ENCODE data around the gene NR6A1.

NR6A1 gene

DNA sequence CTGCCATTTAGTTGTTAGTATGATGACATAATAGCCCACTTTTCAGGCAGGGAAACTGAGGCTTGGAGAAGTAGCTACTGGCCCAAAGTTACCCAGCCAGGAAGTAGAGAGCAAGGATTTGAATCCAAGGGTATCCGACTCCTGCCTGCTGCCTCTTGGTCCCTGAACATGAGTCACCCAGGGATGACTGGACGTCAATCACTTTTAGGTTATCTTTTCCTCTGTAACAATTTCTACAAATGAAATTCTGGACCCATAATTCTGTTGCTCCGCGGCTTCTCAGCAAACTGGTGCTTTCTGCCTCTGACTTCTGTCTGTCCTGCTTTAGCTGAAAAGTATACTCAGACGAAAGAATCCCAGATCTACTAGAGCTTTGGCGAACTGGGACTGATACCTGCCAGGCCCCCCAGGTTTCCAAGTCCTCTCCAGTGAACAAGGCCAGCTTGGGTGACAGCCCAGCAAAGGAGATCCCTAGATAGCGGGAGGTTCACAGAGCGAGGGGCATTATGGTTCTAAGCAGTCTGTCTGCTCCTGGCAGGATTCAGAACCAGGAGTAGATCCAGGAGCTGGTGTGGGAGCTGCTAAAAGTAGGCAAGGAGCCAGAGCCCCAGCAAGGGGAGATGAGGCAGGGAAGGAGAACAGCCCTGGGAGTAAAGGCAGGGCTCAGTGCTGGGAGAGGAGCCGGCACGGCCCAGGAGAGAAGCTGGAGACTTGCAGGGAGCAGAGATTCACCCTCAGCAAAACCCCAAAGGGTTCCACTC, 26.4 kb upstream of the NR6A1 start:
- no peak for DNase-seq (ENCODE audit: low read depth in 2 of 3, low spot score in 2 of 3)

DNA sequence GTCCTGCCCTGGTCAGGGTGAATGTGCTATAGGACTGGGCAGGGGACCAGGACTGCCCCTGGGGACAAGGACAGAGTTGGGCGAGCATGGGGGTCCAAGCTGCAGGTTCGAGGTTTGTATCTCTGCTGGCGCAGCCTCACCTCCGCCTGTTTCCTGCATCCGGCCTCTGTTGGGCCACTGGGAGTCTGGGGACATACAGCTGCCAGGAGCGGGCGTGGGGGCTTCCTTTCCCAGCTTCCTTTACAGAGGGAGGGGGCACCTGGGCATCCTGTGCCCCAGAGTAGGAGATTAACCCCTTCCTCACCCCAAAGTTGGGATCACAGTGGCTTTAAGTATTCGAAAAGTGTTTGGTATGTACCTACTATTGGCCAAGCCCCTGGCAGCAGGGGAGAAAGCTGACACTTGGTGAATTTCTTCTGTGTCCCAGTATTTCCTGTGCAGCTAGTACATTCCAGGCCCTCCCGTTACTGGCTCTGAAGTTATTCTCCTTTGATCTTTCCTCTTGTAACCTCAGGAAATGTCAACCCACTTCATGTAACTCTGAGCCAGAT, 24.8 kb upstream of the NR6A1 start:
- DNase-seq (ENCODE audit: low read depth in 2 of 3, low spot score in 2 of 3), result no peak

DNA sequence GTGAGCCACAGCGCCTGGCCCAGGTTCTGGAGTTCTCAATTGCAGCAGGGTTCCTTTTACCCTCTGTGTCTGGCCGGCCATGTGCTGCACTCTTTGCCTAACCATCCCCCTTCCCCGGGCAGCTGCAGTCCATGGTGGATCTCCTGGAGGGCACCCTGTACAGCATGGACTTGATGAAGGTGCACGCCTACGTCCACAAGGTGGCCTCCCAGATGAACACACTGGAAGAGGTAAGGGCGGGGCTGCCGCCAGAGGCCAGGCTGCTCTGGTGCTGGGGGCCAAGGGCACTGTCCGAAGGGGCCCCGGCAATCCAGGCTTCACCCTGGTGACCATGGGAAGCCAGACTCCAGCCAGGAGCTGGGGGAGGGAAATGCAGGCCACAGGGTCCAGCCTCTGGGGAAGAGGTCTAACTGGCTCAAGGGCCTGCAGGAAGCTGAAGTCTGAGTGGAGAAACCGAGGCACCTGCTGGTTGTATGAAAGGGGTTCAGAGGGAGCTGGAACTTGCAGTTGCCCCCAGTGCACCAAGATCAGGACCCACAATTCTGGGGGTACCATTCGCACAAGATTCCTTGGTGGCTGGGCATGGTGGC, 23.9 kb upstream of the NR6A1 start:
- no peak for DNase-seq (ENCODE audit: low read depth in 2 of 3, low spot score in 2 of 3)

DNA sequence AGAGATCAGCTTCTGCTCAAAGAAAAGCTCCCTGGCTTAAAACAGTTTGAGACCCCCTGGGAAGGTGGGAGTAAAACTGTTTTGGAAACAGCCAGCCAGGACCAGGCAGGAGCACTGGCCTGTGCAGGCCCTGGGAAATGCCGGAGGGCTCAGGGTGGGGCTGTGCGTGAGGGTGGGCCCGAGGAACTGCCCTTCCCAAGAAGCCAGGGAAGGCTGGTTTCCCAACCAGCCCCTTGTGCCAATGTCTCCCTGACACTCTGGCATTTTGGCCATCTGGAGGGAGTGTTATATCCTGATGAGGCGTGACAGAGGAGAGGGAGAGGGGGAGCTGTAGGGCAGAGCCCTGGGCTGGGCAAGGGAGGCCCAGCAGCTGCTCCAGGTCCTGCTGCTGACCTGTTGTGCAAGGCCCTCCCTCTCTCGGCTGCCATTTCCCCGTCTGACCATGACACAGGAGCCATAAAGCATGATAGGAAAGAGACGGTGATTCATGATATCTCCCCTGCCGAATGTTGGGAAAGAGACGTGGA, 22.0 kb upstream of the NR6A1 start:
- no peak for DNase-seq (ENCODE audit: low read depth in 2 of 3, low spot score in 2 of 3)

DNA sequence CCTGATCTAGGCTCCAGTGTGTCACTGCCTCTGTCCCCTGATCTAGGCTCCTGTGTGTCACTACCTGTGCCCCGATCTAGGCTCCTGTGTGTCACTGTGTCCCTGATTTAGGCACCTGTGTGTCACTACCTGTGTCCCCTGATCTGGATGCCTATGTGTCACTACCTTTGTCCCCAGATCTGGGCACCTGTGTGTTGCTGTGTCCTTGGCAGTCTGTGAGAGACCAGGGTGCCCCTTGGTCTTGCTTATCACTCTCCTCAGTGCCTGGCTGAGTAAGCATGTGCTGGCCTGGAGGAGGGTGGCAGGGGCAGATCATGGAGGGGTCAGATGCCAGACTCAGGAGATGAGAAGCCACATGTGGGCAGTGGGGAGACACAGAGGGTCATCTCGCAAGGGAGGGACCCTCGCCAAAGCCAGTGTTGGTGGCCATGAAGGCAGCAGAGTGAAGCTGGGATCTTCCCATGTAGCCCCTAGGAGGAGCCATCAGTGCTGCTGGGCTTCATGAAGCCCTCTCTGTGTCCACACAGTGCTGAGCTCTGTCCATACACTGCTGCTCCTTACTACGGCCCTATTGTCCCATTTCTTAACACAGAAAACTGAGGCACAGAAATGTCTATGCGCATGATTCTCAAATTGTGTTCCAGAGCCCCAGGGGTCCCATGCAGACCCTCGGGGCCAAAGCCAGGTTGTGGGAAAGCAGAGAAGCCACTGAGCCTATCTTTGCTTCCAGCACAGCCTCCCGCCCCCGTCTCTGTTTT, 21.3 kb upstream of the NR6A1 start:
- DNase-seq (ENCODE audit: low read depth in 2 of 3, low spot score in 2 of 3), result no peak

DNA sequence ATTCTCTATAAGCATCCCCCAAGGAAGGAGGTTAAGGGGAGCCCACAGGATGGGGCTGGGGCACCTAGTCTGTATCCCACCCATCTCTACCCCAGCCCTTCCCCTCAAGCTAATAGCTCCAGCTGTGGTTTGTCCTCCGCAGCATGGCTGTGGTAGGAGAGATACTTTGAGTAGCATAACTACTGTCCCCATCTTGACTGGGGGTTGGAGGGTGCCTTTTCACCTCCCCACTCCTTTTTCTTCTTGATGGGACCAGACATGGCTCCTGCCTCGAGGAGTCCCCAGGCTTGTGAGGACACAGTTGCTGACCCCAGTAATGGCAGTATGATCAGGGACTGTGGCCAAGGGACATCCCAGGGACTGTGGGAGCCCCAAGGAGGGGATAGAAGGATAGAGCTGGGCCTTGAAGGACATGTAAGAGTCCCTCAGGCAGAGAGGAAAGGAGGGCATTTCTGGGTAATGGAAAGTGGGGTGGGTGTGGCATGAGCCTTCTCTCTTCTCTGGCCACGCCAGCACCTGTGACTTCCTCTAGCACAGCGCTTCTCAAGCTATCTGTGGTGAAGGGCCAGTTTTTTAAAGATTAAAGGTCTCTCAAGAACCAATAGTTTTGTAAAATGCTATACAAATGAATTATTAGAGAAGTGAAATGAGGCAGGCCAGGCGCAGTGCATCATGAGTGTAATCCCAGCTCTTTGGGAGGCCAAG, 19.8 kb upstream of the NR6A1 start:
- no peak for DNase-seq (ENCODE audit: low read depth in 2 of 3, low spot score in 2 of 3)

DNA sequence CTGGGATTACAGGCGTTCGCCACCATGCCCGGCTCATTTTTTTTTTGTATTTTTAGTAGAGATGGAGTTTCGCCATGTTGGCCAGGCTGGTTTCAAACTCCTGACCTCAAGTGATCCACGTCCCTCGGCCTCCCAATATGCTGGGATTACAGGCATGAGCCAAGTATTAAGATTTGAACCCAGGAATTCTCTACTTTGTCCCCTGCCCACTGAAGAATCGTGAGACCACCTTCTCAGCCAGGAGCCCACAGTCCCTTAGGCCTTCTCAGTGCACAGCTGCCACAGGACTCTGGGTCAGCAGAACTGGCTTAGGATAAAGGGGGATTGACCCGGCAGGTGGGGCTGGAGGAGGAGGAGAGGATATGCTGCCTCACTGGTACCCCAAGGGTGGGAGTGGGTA, 19.2 kb upstream of the NR6A1 start:
- DNase-seq (ENCODE audit: low read depth in 2 of 3, low spot score in 2 of 3), result no peak

DNA sequence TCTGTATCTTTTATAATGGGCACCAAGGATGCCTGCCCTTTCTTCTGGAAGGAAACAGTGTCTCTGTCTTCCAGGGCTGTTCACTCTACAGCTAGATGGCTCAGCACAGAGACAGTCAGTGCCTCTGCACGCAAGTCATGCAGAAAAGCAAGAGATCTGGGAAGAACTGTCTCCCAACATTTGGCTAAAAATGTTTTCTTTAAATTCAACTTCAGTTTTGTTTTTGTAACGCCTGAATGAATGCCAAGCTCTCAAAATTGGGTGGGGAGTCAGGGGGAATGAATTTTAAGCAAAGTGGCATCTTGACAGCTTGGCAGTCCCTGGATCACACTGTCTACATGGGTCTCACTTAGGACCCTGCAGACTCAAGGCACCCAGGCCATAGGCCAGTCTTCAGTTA, 18.4 kb upstream of the NR6A1 start:
- DNase-seq (ENCODE audit: low read depth in 2 of 3, low spot score in 2 of 3), result no peak

DNA sequence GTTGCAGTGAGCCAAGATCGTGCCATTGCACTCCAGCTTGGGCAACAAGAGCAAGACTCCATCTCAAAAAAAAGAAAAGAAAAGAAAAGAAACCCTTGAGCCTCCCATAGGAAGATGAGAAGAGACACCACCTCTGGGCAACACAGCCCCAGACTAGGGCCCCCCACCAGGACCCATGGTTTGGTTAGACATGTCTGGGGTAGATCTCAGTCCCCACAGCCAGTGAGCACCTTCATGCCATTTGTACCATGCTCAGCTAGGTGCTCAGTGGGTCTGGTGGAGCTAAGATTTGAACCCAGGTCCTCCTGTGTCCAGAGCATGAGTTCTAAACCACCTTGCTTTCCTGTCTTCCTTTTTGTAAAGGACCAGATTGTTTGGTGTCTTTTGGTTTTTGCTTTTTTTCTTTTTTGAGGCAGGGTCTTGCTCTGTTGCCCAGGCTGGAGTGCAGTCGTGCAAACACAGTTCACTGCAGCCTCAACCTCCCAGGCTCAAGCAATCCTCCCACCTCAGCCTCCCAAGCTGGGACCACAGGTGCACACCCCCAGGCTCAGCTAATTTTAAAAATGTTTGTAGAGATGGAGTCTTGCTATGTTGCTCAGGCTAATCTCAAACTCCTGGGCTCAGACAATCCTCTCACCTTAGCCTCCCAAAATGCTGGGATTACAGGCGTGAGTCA, 17.6 kb upstream of the NR6A1 start:
- DNase-seq (ENCODE audit: low read depth in 2 of 3, low spot score in 2 of 3), result no peak

DNA sequence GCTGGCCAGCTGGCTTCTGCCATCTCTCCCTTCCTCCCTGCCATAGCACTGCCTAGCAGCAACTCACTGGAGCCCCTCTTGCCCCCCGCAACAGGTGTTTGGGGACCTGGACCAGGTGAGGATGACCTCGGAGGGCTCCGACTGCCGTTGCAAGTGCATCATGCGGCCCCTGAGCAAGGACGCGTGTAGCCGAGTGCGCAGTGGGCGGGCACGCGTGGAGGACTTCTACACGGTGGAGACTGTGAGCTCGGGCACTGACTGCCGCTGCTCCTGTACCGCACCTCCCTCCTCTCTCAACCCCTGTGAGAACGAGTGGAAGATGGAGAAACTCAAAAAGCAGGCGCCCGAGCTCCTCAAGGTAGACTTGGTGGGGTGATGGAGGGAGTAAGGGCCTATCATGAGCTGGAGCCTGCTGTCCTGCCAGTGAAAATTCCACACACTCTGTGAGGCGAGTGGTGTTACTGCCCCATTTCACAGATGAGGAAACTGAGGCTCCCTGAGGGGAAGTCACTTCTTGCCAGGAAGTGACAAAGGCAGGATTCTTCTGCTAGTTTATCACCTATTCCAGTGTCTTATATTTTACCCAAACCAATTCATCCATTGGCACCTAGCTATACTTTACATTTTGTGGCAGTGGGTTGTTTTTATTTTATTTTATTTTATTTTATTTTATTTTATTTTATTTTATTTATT, 15.9 kb upstream of the NR6A1 start:
- DNase-seq (ENCODE audit: low read depth in 2 of 3, low spot score in 2 of 3), result no peak

DNA sequence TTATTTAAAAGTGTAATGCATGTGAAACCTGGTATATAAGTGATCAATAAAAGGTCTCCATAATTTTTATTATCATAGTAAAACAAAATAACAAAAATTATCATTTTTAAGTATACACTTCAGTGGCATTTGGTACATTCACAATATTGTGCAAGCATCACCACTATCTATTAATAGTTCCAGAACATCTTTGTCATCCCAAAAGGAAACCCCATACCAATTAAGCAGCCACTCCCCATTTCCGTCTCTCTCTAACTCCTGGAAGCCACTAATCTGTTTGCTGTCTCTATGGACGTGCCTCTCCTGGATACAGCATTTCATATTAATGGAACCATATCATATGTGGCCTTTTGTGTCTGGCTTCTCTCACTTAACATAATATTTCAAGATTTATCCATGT, 13.4 kb upstream of the NR6A1 start:
- no peak for DNase-seq (ENCODE audit: low read depth in 2 of 3, low spot score in 2 of 3)

DNA sequence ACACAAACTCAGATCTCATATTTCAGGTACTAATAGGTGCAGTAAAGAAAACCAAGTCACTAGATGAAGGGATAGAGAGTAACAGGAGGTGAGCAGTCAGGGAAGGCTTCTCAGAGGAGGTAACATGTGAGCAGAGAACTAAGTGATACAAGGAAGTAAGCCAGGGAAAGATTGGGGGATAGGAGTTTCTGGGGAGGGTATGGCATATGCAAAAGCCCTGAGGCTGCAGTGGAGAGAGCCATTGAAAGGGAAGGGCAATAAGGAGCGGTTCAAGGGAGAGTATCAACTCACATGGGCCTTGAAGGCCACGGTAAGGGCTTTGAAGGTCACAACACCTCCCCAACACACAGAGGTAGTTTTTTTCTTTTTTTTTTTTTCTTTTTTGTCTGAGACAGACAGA, 12.7 kb upstream of the NR6A1 start:
- DNase-seq (ENCODE audit: low read depth in 2 of 3, low spot score in 2 of 3), result no peak

DNA sequence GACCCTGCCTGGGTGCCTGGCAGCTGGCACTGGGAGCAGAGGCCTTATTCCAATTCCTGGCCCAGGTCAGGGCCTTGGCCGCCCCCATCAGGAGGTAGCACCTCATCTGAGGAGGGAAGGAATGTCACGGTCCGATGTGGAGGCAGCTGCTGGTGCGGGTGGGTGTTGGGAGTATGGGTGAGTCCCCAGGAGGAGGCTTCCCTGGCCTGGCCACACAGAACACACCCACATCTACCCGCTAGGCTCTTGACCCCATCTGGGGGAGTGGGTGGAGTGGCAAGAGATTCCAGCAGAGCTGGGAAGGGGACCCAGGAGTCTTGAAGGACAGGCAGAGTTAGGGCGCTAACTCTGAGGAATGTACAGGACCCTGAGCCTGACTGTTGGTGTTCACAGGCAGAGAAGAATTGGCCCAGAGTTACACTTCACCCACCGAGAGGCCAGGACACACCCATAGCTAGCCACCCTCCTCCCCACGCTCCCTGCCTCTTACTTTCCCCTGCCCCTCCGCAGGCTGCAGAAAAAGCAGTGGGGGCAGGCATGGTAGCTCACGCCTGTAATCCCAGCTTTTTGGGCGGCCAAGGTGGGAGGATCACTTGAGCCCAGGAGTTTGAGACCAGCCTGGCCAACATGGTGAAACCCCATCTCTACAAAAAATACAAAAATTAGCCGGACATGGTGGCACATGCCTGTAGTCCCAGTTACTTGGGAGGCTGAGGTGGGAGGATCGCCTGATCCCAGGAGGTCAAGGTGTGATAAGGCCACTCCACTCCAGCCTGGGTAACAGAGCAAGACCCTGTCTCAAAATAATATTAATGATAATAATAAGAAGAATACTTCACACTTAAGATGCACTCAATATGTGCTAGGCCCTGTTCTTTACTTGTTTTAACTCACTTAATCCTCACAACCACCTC, 11.8 kb upstream of the NR6A1 start:
- DNase-seq (ENCODE audit: low read depth in 2 of 3, low spot score in 2 of 3), result no peak

DNA sequence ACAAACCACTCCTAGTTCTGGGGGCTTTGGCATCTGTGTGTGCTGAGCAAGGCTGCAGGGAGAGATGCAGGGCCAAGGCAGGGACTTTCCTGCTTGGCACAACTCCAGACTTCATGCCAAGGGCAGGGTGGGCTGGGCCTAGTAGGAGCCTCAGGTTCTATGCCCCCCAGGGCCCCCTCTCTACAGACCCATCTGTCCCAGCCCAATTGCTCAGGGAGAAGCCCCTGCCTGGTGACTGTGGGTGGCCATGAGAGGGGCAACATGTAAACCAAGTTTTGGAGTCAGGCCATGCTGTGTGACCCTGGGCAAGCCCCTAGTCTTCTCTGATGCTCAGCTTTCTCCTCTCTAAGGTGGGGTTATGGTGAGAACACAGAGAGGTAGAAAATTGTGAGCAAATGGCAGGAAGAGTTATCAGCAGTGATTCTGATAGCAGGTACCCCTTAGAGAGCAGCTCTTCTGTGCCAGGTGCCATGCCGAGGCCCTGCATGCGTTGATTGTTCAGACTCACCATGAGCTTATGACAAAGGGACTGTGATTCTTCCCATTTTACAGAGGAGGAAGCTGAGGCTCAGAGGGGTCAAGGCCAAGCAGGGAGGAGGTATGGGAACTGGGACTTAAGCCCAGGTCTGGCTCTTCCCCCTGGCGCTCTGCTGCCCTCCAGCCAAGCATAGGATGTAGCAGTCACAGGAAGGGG, 11.0 kb upstream of the NR6A1 start:
- DNase-seq (ENCODE audit: low read depth in 2 of 3, low spot score in 2 of 3), result no peak

DNA sequence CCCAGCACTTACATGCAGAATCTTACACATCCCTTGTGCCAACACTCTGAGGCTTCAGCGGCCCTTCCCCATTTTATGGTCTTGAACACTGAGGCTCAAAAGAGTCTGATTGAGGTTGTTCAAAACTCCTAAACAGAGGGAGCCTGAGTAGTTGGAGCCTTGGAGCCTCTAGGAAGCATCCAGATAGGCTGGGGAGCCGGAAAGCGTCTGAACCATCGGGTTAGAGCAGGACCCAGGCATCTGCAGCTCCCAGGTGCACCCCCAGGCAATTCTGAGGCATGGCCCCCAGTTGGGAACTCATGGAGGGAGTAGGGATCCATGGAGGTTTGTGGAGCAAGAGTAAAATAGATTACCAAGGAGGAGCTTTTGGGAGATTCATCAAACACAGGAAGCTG, 9.6 kb upstream of the NR6A1 start:
- no peak for DNase-seq (ENCODE audit: low read depth in 2 of 3, low spot score in 2 of 3)

DNA sequence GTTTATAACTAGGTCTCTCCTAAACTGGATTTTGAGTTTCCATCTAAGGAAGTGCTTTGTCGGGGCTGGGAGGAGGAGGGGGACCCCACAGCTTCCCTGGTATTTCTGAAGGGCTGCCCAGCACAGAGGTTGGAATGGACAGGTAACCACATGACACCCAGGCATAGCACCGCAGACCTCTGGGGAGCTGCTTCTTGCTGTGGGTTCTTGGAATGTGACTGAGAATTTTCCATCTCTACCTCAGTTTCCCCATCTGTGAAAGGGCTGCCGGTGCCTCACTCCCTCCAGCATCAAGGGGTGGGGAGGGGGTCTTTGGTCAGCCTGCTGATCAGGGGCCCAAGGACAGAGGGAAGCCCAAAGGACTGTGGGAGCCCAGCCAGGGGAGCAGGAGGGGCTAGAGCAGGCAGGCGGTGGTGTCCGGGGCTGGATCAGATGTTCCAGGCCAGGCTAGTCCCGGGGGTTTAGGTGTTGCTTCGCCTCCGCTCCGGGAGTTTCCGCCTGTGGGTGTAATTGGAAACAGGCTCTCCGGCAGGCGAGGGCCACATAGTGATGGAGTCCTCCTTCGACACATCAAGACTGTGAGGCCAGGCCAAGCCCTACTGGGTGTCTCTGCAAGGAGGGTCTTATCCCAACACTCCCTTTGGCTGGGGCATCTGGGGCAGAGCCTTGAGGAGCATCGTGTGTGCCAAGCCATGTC, 9.1 kb upstream of the NR6A1 start:
- no peak for DNase-seq (ENCODE audit: low read depth in 2 of 3, low spot score in 2 of 3)

DNA sequence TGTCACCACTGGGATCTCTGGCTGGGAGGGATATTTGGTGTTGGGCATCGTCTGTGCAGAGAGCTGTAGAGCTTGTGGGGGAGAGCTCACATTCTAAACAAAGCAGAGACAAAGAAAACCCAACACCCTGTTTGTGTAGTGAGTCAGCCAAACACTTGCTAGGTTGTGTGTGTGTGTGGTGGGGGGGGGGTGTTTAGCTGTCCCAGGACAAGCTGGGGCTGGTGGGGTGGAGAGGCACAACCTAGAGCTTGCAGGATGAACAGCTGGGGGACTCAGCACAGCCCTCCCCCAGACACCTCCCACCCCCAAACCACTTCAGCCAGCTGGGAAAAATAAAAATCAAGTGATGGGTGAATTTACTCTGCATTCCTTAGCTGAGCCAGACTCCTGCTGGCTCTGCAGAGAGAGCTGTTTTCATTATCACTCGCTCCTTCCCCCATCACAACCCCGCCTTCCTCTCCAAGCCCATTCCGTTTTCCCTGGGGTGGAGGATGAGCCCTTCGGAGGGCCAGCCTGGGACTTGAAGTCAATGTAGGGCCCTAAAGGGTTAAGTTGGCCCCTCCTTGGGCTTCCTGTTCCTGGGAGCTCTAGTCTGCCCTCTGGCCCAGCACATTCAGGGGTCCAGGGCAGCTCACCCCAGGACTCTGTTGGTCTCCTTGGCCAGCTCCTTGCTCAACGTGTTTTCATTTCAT, 8.4 kb upstream of the NR6A1 start:
- no peak for DNase-seq (ENCODE audit: low read depth in 2 of 3, low spot score in 2 of 3)

Data from activated CD8-positive, alpha-beta memory T cell treated with anti-CD3 and anti-CD28 coated beads for 48 hours (primary cell).